IMR-90 (cell line): Measurements from ENCODE around the gene VPS13C. TPM values are rescaled to one million over a fixed set of nuclear protein-coding genes. Genes with fewer than 3 reads are reported as not detected.

ENCODE experiments used
- ATAC-seq: fragments of 200-7000 bp; cut with Tn5 transposase; 2 replicates; pipeline ENCODE4 v1.9.1; 2020; ENCODE audit warnings: low read depth, mild to moderate bottlenecking, moderate library complexity
- BruUV-seq: library from RNA; stranded (reverse); fragments of 400-500 nt; replicated peaks from 2 replicates; lab custom pipeline; 2021; lab: Mats Ljungman, UMichigan
- CTCF ChIA-PET: fragments of 300-600 bp; formaldehyde crosslinking; extraction: SDS; loops from one replicate; lab custom pipeline; 2021; ENCODE audit warnings: antibody characterized with exemption; lab: Yijun Ruan, JAX
- POLR2A ChIA-PET: fragments of 300-600 bp; sonication (Branson Sonifier 250); formaldehyde crosslinking; loops from one replicate; lab custom pipeline; 2022; ENCODE audit warnings: antibody characterized with exemption; ENCODE audit not compliant: unreplicated experiment; lab: Charles Lee
- DNase-seq: peaks from one replicate; pipeline ENCODE4 v3.0.0; 2013
- H2AFZ ChIP-seq: replicated peaks from 2 replicates; pipeline ENCODE3; 2013; ENCODE audit warnings: low read length, mild to moderate bottlenecking; ENCODE audit not compliant: poor library complexity
- H2AK5ac ChIP-seq: 2 replicates; pipeline ENCODE4 v1.6.1; 2013; ENCODE audit warnings: low read depth, low read length, inconsistent platforms
- H2AK9ac ChIP-seq: replicated peaks from 2 replicates; pipeline ENCODE3; 2013; ENCODE audit warnings: mild to moderate bottlenecking, low read depth, low read length, moderate library complexity; ENCODE audit not compliant: poor library complexity
- H2BK120ac ChIP-seq: 2 replicates; pipeline ENCODE4 v1.6.1; 2013; ENCODE audit warnings: low read depth, low read length, inconsistent platforms
- H2BK15ac ChIP-seq: 3 replicates; pipeline ENCODE4 v1.6.1; 2013; ENCODE audit warnings: low read depth, low read length, inconsistent platforms
- H2BK20ac ChIP-seq: 2 replicates; pipeline ENCODE4 v1.6.1; 2013; ENCODE audit warnings: low read depth, mild to moderate bottlenecking, inconsistent platforms, low read length, moderate library complexity
- H2BK5ac ChIP-seq: 2 replicates; pipeline ENCODE4 v1.6.1; 2013; ENCODE audit warnings: mild to moderate bottlenecking, low read depth, low read length, inconsistent platforms; ENCODE audit not compliant: poor library complexity, severe bottlenecking
- H3K14ac ChIP-seq: replicated peaks from 2 replicates; pipeline ENCODE4 v1.6.1; 2013; ENCODE audit warnings: low read depth, low read length, inconsistent platforms
- H3K18ac ChIP-seq: 2 replicates; pipeline ENCODE4 v1.6.1; 2013; ENCODE audit warnings: low read depth, low read length, control low read depth
- H3K23ac ChIP-seq: 2 replicates; pipeline ENCODE4 v1.6.1; 2013; ENCODE audit warnings: low read depth, low read length, inconsistent platforms
- H3K27ac ChIP-seq: 2 replicates; pipeline ENCODE4 v1.5.1; 2013; ENCODE audit warnings: mild to moderate bottlenecking, control low read depth, low read length; ENCODE audit not compliant: insufficient read depth
- H3K27me3 ChIP-seq: 2 replicates; pipeline ENCODE4 v1.6.1; 2013; ENCODE audit warnings: low read length; ENCODE audit not compliant: control insufficient read depth, insufficient read depth
- H3K36me3 ChIP-seq: 2 replicates; pipeline ENCODE4 v1.6.1; 2013; ENCODE audit warnings: low read length, mixed read lengths; ENCODE audit not compliant: control insufficient read depth, insufficient read depth
- H3K4ac ChIP-seq: 2 replicates; pipeline ENCODE4 v1.6.1; 2013; ENCODE audit warnings: low read depth, low read length, inconsistent platforms
- H3K4me1 ChIP-seq: 2 replicates; pipeline ENCODE4 v1.6.1; 2013; ENCODE audit warnings: low read length, mixed read lengths; ENCODE audit not compliant: control insufficient read depth, insufficient read depth
- H3K4me2 ChIP-seq: 2 replicates; pipeline ENCODE4 v1.6.1; 2013; ENCODE audit warnings: low read depth, mild to moderate bottlenecking, control low read depth, low read length, moderate library complexity
- H3K4me3 ChIP-seq: 2 replicates; pipeline ENCODE4 v1.5.1; 2013; ENCODE audit warnings: low read depth, mild to moderate bottlenecking, control low read depth, low read length, moderate library complexity; ENCODE audit not compliant: insufficient read depth
- H3K56ac ChIP-seq: 2 replicates; pipeline ENCODE4 v1.6.1; 2013; ENCODE audit warnings: low read length, inconsistent platforms; ENCODE audit not compliant: insufficient read depth; ENCODE audit errors: extremely low read depth
- H3K79me1 ChIP-seq, 2 experiments: 2 replicates each; pipeline ENCODE4 v1.6.1; 2013; ENCODE audit warnings: low read length in 2 of 2, inconsistent platforms in 1 of 2, low read depth in 1 of 2
- H3K9ac ChIP-seq: 2 replicates; pipeline ENCODE4 v1.6.1; 2013; ENCODE audit warnings: low read depth, low read length, control low read depth
- H3K9me1 ChIP-seq: 2 replicates; pipeline ENCODE4 v1.6.1; 2013; ENCODE audit warnings: low read length, inconsistent platforms; ENCODE audit not compliant: insufficient read depth
- H3K9me3 ChIP-seq: 2 replicates; pipeline ENCODE4 v1.6.1; 2013; ENCODE audit warnings: low read length; ENCODE audit not compliant: control insufficient read depth, insufficient read depth
- H4K20me1 ChIP-seq: 2 replicates; pipeline ENCODE4 v1.6.1; 2013; ENCODE audit warnings: low read length, inconsistent platforms; ENCODE audit not compliant: insufficient read depth
- H4K5ac ChIP-seq: 2 replicates; pipeline ENCODE4 v1.6.1; 2013; ENCODE audit warnings: mild to moderate bottlenecking, low read depth, low read length, control low read depth
- H4K8ac ChIP-seq, 2 experiments: 2 replicates each; pipeline ENCODE4 v1.6.1; 2013; ENCODE audit warnings: low read depth in 2 of 2, low read length in 2 of 2, control low read depth in 1 of 2, inconsistent platforms in 1 of 2
- H4K91ac ChIP-seq: 2 replicates; pipeline ENCODE4 v1.6.1; 2013; ENCODE audit warnings: low read depth, low read length, inconsistent platforms; ENCODE audit not compliant: insufficient read depth
- BHLHE40 ChIP-seq: fragments of 150-350 bp; IDR thresholded peaks from 2 replicates; pipeline ENCODE4 v1.6.1; 2016; ENCODE audit warnings: mild to moderate bottlenecking, low read depth, low read length
- CEBPB ChIP-seq: IDR thresholded peaks from 2 replicates; pipeline ENCODE4 v1.6.1; 2012; ENCODE audit warnings: low read depth, low read length, improper control_type of control experiment
- CHD1 ChIP-seq: IDR thresholded peaks from 2 replicates; pipeline ENCODE4 v1.6.1; 2012; ENCODE audit warnings: low read depth, low read length, improper control_type of control experiment
- FOS ChIP-seq: fragments of 150-350 bp; IDR thresholded peaks from 2 replicates; pipeline ENCODE4 v1.6.1; 2016; ENCODE audit warnings: low read depth, low read length
- MAFK ChIP-seq: IDR thresholded peaks from 2 replicates; pipeline ENCODE4 v1.6.1; 2012; ENCODE audit warnings: low read depth, low read length, improper control_type of control experiment
- MAZ ChIP-seq: IDR thresholded peaks from 2 replicates; pipeline ENCODE4 v1.6.1; 2012; ENCODE audit warnings: low read depth, mild to moderate bottlenecking, low read length, improper control_type of control experiment, moderate library complexity, borderline replicate concordance
- MXI1 ChIP-seq: IDR thresholded peaks from 2 replicates; pipeline ENCODE4 v1.6.1; 2012; ENCODE audit warnings: low read depth, mild to moderate bottlenecking, low read length, moderate library complexity, borderline replicate concordance
- NFE2L2 ChIP-seq: fragments of 150-350 bp; IDR thresholded peaks from 2 replicates; pipeline ENCODE4 v1.6.1; 2016; ENCODE audit warnings: low read depth, mild to moderate bottlenecking, low read length
- POLR2A ChIP-seq: IDR thresholded peaks from 2 replicates; pipeline ENCODE4 v1.6.1; 2012; ENCODE audit warnings: mild to moderate bottlenecking, low read depth, low read length
- RAD21 ChIP-seq: IDR thresholded peaks from 2 replicates; pipeline ENCODE4 v1.6.1; 2012; ENCODE audit warnings: low read length, improper control_type of control experiment
- RCOR1 ChIP-seq: IDR thresholded peaks from 2 replicates; pipeline ENCODE4 v1.6.1; 2012; ENCODE audit warnings: mild to moderate bottlenecking, low read length, improper control_type of control experiment; ENCODE audit not compliant: insufficient replicate concordance
- RFX5 ChIP-seq: IDR thresholded peaks from 2 replicates; pipeline ENCODE4 v1.8.0; 2012; ENCODE audit warnings: low read depth, mild to moderate bottlenecking, low read length, moderate library complexity
- SMC3 ChIP-seq: fragments of 150-350 bp; IDR thresholded peaks from 2 replicates; pipeline ENCODE4 v1.6.1; 2016; ENCODE audit warnings: low read depth, mild to moderate bottlenecking, antibody characterized with exemption, low read length, moderate library complexity
- WGBS, 2 experiments: methylation state at CpG; one replicate each; pipeline versions ENCODE4 v1.1.5 to v1.1.7; 2013; ENCODE audit warnings: missing lambda C conversion rate in 2 of 2; ENCODE audit not compliant: insufficient read length in 1 of 2; ENCODE audit errors: extremely low coverage in 2 of 2; 5-methylcytosine and 5-hydroxymethylcytosine counted together
- dilution Hi-C: fragments of 300-500 bp; cut with HindIII; formaldehyde crosslinking; loops from one replicate; pipeline ENCODE4 v1.14.3; 2018; ENCODE audit warnings: low sequenced_read_pairs; ENCODE audit not compliant: unreplicated experiment
- in situ Hi-C: fragments of 300-500 bp; cut with MboI; formaldehyde crosslinking; loops from 3 replicates; pipeline ENCODE4 v1.14.3; 2019; ENCODE audit warnings: low sequenced_read_pairs, inconsistent platforms, mixed read lengths
- intact Hi-C: fragments of 100-400 bp; cut with micrococcal nuclease; formaldehyde crosslinking; loops from 2 replicates; pipeline ENCODE4 v1.10.0; 2022
- polyA plus RNA-seq, 3 experiments: library from polyadenylated mRNA; depleted of rRNA; stranded (reverse); fragments of >200 nt; gene quantifications; 2 replicates each; pipeline ENCODE4 v1.2.3, GENCODE V29; 2012; ENCODE audit warnings: low replicate concordance in 1 of 3
- total RNA-seq: library from RNA; depleted of rRNA; stranded (reverse); fragments of >200 nt; gene quantifications from 2 replicates; pipeline ENCODE4 v1.2.3, GENCODE V29; 2012
- TF ChIP-seq, protein P1 (sequence below): fragments of 150-350 bp; IDR thresholded peaks from 2 replicates; pipeline ENCODE4 v1.6.1; 2017; ENCODE audit warnings: mild to moderate bottlenecking, antibody characterized with exemption, low read length, low read depth
- TF ChIP-seq, protein P2 (sequence below): conservative IDR thresholded peaks from 2 replicates; pipeline ENCODE4 v1.5.1; 2012; ENCODE audit warnings: mild to moderate bottlenecking, low read depth, low read length, improper control_type of control experiment
- TF ChIP-seq, protein P3 (sequence below): fragments of 150-350 bp; IDR thresholded peaks from 2 replicates; pipeline ENCODE4 v1.6.1; 2016; ENCODE audit warnings: low read depth, mild to moderate bottlenecking, low read length, moderate library complexity, borderline replicate concordance

The VPS13C gene
- total and polyA plus RNA-seq, 2 of the 4 experiments (the other 2 are of a cell fraction) = 8.1 to 32.8 TPM

DNA sequence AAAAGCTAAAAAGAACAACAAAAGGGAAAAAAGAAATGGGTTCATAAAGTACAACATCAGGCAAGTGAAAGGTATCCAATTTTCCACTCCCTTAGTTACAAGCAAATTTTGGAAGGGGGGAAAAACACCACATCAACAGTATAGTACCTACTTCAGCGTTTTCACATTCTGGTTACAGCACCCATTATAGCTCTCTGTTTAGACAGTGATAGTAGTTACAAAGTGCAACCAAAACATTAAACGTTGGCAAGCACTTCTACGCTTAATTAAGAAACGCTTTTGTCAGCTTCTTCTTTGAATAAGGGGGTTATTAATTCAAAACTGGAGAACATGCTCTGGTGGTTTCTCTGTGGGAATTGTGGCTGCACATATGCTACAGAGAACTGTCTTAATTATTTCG is 180.2 kb downstream of the VPS13C start:
- TF ChIP-seq MAFK (no peak), NFE2L2 (no peak), RCOR1 (no peak), FOS (no peak), CEBPB (no peak), MXI1 (no peak), RFX5 (no peak), CHD1 (no peak), SMC3 (no peak), RAD21 (no peak), BHLHE40 (no peak), POLR2A (no peak), MAZ (no peak)
- TF ChIP-seq, protein P1, sequence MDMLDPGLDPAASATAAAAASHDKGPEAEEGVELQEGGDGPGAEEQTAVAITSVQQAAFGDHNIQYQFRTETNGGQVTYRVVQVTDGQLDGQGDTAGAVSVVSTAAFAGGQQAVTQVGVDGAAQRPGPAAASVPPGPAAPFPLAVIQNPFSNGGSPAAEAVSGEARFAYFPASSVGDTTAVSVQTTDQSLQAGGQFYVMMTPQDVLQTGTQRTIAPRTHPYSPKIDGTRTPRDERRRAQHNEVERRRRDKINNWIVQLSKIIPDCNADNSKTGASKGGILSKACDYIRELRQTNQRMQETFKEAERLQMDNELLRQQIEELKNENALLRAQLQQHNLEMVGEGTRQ = no peak
- TF ChIP-seq, protein P2, sequence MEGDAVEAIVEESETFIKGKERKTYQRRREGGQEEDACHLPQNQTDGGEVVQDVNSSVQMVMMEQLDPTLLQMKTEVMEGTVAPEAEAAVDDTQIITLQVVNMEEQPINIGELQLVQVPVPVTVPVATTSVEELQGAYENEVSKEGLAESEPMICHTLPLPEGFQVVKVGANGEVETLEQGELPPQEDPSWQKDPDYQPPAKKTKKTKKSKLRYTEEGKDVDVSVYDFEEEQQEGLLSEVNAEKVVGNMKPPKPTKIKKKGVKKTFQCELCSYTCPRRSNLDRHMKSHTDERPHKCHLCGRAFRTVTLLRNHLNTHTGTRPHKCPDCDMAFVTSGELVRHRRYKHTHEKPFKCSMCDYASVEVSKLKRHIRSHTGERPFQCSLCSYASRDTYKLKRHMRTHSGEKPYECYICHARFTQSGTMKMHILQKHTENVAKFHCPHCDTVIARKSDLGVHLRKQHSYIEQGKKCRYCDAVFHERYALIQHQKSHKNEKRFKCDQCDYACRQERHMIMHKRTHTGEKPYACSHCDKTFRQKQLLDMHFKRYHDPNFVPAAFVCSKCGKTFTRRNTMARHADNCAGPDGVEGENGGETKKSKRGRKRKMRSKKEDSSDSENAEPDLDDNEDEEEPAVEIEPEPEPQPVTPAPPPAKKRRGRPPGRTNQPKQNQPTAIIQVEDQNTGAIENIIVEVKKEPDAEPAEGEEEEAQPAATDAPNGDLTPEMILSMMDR = no peak
- TF ChIP-seq, protein P3, sequence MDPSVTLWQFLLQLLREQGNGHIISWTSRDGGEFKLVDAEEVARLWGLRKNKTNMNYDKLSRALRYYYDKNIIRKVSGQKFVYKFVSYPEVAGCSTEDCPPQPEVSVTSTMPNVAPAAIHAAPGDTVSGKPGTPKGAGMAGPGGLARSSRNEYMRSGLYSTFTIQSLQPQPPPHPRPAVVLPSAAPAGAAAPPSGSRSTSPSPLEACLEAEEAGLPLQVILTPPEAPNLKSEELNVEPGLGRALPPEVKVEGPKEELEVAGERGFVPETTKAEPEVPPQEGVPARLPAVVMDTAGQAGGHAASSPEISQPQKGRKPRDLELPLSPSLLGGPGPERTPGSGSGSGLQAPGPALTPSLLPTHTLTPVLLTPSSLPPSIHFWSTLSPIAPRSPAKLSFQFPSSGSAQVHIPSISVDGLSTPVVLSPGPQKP = no peak
- Histone ChIP-seq H3K9me1 (no peaks in the 10 kb centered on the region), H2AK5ac (no peak overlapping the region), H2AK9ac (no peak overlapping the region), H3K18ac (no peak overlapping the region), H3K4me3 (no peak overlapping the region), H3K4ac (no peak overlapping the region), H2BK120ac (no peak overlapping the region), H3K9me3 (no peaks in the 10 kb centered on the region), H4K91ac (no peak overlapping the region), H4K8ac (no peak overlapping the region), H3K56ac (no peak overlapping the region), H3K4me1 (no peaks in the 10 kb centered on the region), H2BK20ac (no peak overlapping the region), H2BK15ac (no peak overlapping the region), H3K23ac (no peak overlapping the region), H4K5ac (no peak overlapping the region), H3K79me1 (no peaks in the 10 kb centered on the region), H3K14ac (no peak overlapping the region), H3K36me3 (peaks cover 1% of the 10 kb centered on the region; the same call in 1 of the 2 replicates), H3K27ac (no peak overlapping the region), H3K27me3 (no peaks in the 10 kb centered on the region), H2BK5ac (no peak overlapping the region), H2AFZ (no peak overlapping the region), H3K9ac (no peak overlapping the region), H3K4me2 (no peak overlapping the region), H4K20me1 (no peaks in the 10 kb centered on the region)
- intact Hi-C loops (no loop called here), in situ Hi-C loops (no loop called here), dilution Hi-C loops (no loop called here)
- CTCF ChIA-PET = no interaction called here
- DNase-seq = no peak
- no peak for ATAC-seq
- POLR2A ChIA-PET = no interaction called here
- no CpG with 5 or more reads among the region's 5 CpGs for WGBS, 2 experiments
- BruUV-seq = no TSS peak
